K562 (cell line): ENCODE data around the gene KCNK6. TPM values are rescaled to one million over a fixed set of nuclear protein-coding genes. Genes with fewer than 3 reads are reported as not detected.

Source experiments
- BHLHE40 ChIP-seq: IDR thresholded peaks from 2 replicates; pipeline ENCODE4 v1.6.1; 2011; ENCODE audit warnings: low read length, improper control_type of control experiment
- BMI1 ChIP-seq: fragments of 150-350 bp; IDR thresholded peaks from 2 replicates; pipeline ENCODE4 v1.6.1; 2014; ENCODE audit warnings: low read length
- CBX1 ChIP-seq: sonication (generic); IDR thresholded peaks from 2 replicates; pipeline ENCODE4 v1.6.1; 2016; ENCODE audit warnings: antibody characterized with exemption, low read depth, mild to moderate bottlenecking
- EP400 ChIP-seq: fragments of 450-650 bp; IDR thresholded peaks from 2 replicates; pipeline ENCODE4 v1.6.1; 2017; ENCODE audit warnings: antibody characterized with exemption, mild to moderate bottlenecking, moderate library complexity
- GABPA ChIP-seq: fragments of 200-800 bp; sonication (Bioruptor generic); conservative IDR thresholded peaks from 2 replicates; pipeline ENCODE4 v1.6.1; 2016; ENCODE audit warnings: low read depth, missing genetic modification characterization, missing compliant biosample characterization
- ILK ChIP-seq: fragments of 450-650 bp; IDR thresholded peaks from 2 replicates; pipeline ENCODE4 v1.6.1; 2016; ENCODE audit warnings: missing genetic modification characterization, low read depth, mild to moderate bottlenecking, missing compliant biosample characterization, moderate library complexity, borderline replicate concordance
- MAFG ChIP-seq: fragments of 450-650 bp; conservative IDR thresholded peaks from 2 replicates; pipeline ENCODE4 v1.6.1; 2016; ENCODE audit warnings: missing genetic modification characterization, missing compliant biosample characterization
- MYBL2 ChIP-seq, 2 experiments: fragments of 450-650 bp in 1 of 2; sonication (generic) in 1 of 2; formaldehyde crosslinking in 1 of 2; IDR thresholded peaks; 2 replicates each; pipeline versions ENCODE4 v1.6.1 to v1.8.1; 2017 to 2022; ENCODE audit warnings: borderline replicate concordance in 1 of 2, inconsistent platforms in 1 of 2, low read depth in 1 of 2, mild to moderate bottlenecking in 1 of 2, missing genetic modification reagents in 1 of 2, moderate library complexity in 1 of 2
- SP1 ChIP-seq: sonication (generic); formaldehyde crosslinking; IDR thresholded peaks from 2 replicates; pipeline ENCODE4 v1.8.1; 2022; ENCODE audit warnings: mild to moderate bottlenecking, missing genetic modification reagents
- STAG1 ChIP-seq: sonication (generic); formaldehyde crosslinking; IDR thresholded peaks from 2 replicates; pipeline ENCODE4 v1.5.0; 2020; ENCODE audit warnings: missing genetic modification reagents, borderline replicate concordance
- TRIM24 ChIP-seq, 2 experiments: fragments of 450-650 bp; IDR thresholded peaks; 2 replicates each; pipeline ENCODE4 v1.6.1; 2016
- ZNF124 ChIP-seq: sonication (generic); formaldehyde crosslinking; IDR thresholded peaks from 2 replicates; pipeline ENCODE4 v1.8.1; 2022; ENCODE audit warnings: missing genetic modification reagents
- ZNF253 ChIP-seq: fragments of 250-450 bp; sonication (Bioruptor Pico); conservative IDR thresholded peaks from 2 replicates; pipeline ENCODE4 v1.6.1; 2021; ENCODE audit warnings: mild to moderate bottlenecking
- ZNF75A ChIP-seq: fragments of 450-650 bp; formaldehyde crosslinking; IDR thresholded peaks from 2 replicates; pipeline ENCODE4 v1.4.0; 2020; ENCODE audit warnings: mild to moderate bottlenecking
- polyA plus RNA-seq, 8 experiments: library from polyadenylated mRNA; depleted of rRNA in 4 of 8; stranded (reverse) in 5 of 8; unstranded in 3 of 8; fragments of >200 nt; fragmentation: Nextera tagmentation in 2 of 8; fragmentation: Illumina TruSeq in 1 of 8; extraction: Ambion mirVana in 2 of 8; extraction: Trizol in 1 of 8; gene quantifications; 2 replicates each; pipeline versions ENCODE4 v1.2.1 to v1.2.3, GENCODE V29; 2011 to 2014; ENCODE audit warnings: inconsistent platforms in 1 of 8, missing spikeins in 1 of 8
- total RNA-seq, 7 experiments: library from RNA; depleted of rRNA in 6 of 7; stranded (reverse); fragments of >200 nt in 6 of 7; fragmentation: Illumina TruSeq in 2 of 7; extraction: Trizol in 2 of 7; gene quantifications; 2 replicates each; pipeline versions ENCODE4 v1.2.1 to v1.2.3, GENCODE V29; 2011 to 2021; ENCODE audit warnings: low replicate concordance in 1 of 7
- TF ChIP-seq, protein P1 (sequence below): fragments of 250-450 bp; sonication (Bioruptor Pico); IDR thresholded peaks from 2 replicates; pipeline ENCODE4 v1.5.0; 2020; ENCODE audit warnings: mild to moderate bottlenecking, borderline replicate concordance
- TF ChIP-seq, protein P2 (sequence below), 2 experiments: fragments of 450-650 bp; formaldehyde crosslinking in 1 of 2; IDR thresholded peaks; 2 replicates each; pipeline versions ENCODE4 v1.4.0 to v1.6.1; 2014 to 2020; ENCODE audit warnings: mild to moderate bottlenecking in 2 of 2, borderline replicate concordance in 1 of 2, low read depth in 1 of 2

KCNK6 gene
- total and polyA plus RNA-seq, 9 of the 15 experiments (the other 6 are each of a cell fraction or from before 2014, with no cell fraction given) = 0.05 to 0.42 (median 0.15) TPM

DNA sequence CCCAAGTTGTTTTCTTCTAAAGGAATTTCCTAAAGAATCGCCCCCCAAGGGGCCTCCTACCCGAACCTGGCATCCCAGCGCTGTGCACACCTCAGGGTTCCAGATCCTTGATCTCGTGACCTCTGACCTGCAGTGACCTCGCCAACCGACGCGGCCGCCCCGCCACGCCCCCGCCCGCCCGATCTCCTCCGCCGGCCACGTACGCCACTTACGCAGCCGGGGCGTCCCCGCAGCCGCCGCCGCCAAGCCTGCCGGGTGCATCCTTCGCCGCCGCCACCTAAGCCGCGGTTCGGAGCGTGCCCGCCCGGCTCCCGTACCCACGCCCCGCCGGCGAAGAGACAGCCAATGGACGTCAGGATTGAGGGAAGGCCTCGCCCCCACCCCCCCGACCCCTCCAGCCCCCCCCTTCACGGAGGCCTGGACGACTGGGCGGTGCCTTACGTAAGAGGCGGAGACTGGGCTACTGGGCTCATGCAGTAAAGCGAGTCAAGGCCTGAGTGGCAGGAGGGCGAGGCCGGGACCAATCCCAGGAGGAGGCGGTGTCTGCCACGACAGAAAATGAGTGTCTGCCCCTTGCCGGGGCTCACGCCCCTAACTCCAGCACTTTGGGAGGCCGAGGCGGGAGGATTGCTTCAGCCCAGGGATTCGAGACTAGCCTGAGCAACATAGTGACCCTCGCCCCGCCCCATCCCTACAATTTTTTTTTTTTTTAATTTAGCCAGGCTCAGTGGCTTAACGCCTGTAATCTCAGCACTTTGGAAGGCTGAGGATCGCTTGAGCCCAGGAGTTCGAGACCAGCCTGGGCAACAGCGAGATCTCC, 3.8 kb upstream of the KCNK6 start, which contains the start of gene YIF1B (continued):
- TF ChIP-seq, protein P1, sequence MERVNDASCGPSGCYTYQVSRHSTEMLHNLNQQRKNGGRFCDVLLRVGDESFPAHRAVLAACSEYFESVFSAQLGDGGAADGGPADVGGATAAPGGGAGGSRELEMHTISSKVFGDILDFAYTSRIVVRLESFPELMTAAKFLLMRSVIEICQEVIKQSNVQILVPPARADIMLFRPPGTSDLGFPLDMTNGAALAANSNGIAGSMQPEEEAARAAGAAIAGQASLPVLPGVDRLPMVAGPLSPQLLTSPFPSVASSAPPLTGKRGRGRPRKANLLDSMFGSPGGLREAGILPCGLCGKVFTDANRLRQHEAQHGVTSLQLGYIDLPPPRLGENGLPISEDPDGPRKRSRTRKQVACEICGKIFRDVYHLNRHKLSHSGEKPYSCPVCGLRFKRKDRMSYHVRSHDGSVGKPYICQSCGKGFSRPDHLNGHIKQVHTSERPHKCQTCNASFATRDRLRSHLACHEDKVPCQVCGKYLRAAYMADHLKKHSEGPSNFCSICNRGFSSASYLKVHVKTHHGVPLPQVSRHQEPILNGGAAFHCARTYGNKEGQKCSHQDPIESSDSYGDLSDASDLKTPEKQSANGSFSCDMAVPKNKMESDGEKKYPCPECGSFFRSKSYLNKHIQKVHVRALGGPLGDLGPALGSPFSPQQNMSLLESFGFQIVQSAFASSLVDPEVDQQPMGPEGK (CRISPR knock-in tag) = 0 out of 2 replicates have a peak, but pooled peaks have one; percentile 20
- TF ChIP-seq MYBL2 (IDR thresholded peaks at IDR 0.05; ENCODE audit: low read depth) (peak; percentile 17; the same call in 1 of the 2 replicates), MYBL2 (CRISPR knock-in tag; IDR thresholded peaks at IDR 0.05; ENCODE audit: borderline replicate concordance) (no peak), TRIM24 (IDR thresholded peaks at IDR 0.05) (no peak), MAFG (tag) (no peak), BMI1 (no peak), STAG1 (no peak), ZNF124 (CRISPR knock-in tag) (no peak), EP400 (peak; percentile 43; the same call in 1 of the 2 replicates), SP1 (CRISPR knock-in tag) (peak; percentile 58; the same call in 1 of the 2 replicates), ZNF253 (CRISPR knock-in tag) (no peak), CBX1 (no peak), ILK (tag) (no peak), ZNF75A (no peak), GABPA (tag) (no peak), BHLHE40 (peak; percentile 56)
- TF ChIP-seq, protein P2, sequence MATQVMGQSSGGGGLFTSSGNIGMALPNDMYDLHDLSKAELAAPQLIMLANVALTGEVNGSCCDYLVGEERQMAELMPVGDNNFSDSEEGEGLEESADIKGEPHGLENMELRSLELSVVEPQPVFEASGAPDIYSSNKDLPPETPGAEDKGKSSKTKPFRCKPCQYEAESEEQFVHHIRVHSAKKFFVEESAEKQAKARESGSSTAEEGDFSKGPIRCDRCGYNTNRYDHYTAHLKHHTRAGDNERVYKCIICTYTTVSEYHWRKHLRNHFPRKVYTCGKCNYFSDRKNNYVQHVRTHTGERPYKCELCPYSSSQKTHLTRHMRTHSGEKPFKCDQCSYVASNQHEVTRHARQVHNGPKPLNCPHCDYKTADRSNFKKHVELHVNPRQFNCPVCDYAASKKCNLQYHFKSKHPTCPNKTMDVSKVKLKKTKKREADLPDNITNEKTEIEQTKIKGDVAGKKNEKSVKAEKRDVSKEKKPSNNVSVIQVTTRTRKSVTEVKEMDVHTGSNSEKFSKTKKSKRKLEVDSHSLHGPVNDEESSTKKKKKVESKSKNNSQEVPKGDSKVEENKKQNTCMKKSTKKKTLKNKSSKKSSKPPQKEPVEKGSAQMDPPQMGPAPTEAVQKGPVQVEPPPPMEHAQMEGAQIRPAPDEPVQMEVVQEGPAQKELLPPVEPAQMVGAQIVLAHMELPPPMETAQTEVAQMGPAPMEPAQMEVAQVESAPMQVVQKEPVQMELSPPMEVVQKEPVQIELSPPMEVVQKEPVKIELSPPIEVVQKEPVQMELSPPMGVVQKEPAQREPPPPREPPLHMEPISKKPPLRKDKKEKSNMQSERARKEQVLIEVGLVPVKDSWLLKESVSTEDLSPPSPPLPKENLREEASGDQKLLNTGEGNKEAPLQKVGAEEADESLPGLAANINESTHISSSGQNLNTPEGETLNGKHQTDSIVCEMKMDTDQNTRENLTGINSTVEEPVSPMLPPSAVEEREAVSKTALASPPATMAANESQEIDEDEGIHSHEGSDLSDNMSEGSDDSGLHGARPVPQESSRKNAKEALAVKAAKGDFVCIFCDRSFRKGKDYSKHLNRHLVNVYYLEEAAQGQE (IDR thresholded peaks at IDR 0.05; ENCODE audit: borderline replicate concordance) = no peak
- TF ChIP-seq, protein P2 (CRISPR knock-in tag; IDR thresholded peaks at IDR 0.05; ENCODE audit: low read depth) = no peak
